ENCODE results near the gene HYPK.
"Not testable (repeated sequence)": the region's sequence is repeated elsewhere in the genome, so short reads cannot be mapped to it uniquely, and the experiment has no call there.

Gene HYPK

GRCh38 chr15:43796566-43796965, 3.8 kb upstream of the HYPK start:
- no peak for DNase-seq

- DNase-seq = no peak
These were observed 1.0 kb upstream of the HYPK start for GRCh38 chr15:43799209-43799944.

GRCh38 chr15:43799945-43800285, 484 bp upstream of the HYPK start, which contains the start of gene SERINC4:
SERINC4 (minus strand) TSS chr15:43800220; CDS start chr15:43799986, 234 bp downstream.
- DNase-seq = no peak

GRCh38 chr15:43802676-43803075, 2.3 kb downstream of the HYPK start:
- not testable (repeated sequence) for DNase-seq

GRCh38 chr15:43808435-43808950, 8.1 kb downstream of the HYPK start:
- no peak for DNase-seq

GRCh38 chr15:43808960-43809678, 8.7 kb downstream of the HYPK start:
- no peak for DNase-seq

GRCh38 chr15:43815064-43815463, 14.7 kb downstream of the HYPK start:
- not testable (repeated sequence) for DNase-seq

GRCh38 chr15:43821505-43821904, 21.1 kb downstream of the HYPK start:
- DNase-seq = no peak

- DNase-seq = peak; percentile 96
These were observed 24.2 kb downstream of the HYPK start, which contains the start of gene MFAP1 for GRCh38 chr15:43824302-43825246. MFAP1 (minus strand) TSS chr15:43824690; CDS start chr15:43824569, 121 bp downstream.

- not testable (repeated sequence) for DNase-seq
These were observed 24.9 kb downstream of the HYPK start for GRCh38 chr15:43825305-43825704.

- DNase-seq = no peak
These were observed 25.7 kb downstream of the HYPK start for GRCh38 chr15:43826029-43826507.

- DNase-seq = peak; percentile 92
These were observed 26.3 kb downstream of the HYPK start, which contains the start of gene WDR76 for GRCh38 chr15:43826508-43827341. WDR76 (plus strand) TSS chr15:43827002; CDS start chr15:43827033, 31 bp downstream.

- DNase-seq = peak; percentile 68
These were observed 27.8 kb downstream of the HYPK start for GRCh38 chr15:43828061-43828657.

- not testable (repeated sequence) for DNase-seq
These were observed 29.6 kb downstream of the HYPK start for GRCh38 chr15:43829951-43830540.

- DNase-seq = not testable (repeated sequence)
These were observed 30.4 kb downstream of the HYPK start for GRCh38 chr15:43830691-43831275.

- not testable (repeated sequence) for DNase-seq
These were observed 31.2 kb downstream of the HYPK start for GRCh38 chr15:43831519-43832052.

GRCh38 chr15:43832485-43832884, 32.1 kb downstream of the HYPK start:
- DNase-seq = not testable (repeated sequence)

GRCh38 chr15:43845421-43845820, 45.0 kb downstream of the HYPK start:
- DNase-seq = no peak

GRCh38 chr15:43851251-43851650, 50.9 kb downstream of the HYPK start:
- no peak for DNase-seq

GRCh38 chr15:43852607-43853006, 52.2 kb downstream of the HYPK start:
- DNase-seq = no peak

Data from activated CD4-positive, alpha-beta T cell treated with anti-CD3 and anti-CD28 coated beads, Interleukin-2, Interleukin-6, amounts not matched to agents 100 ng/mL and 50 ng/mL, durations not matched to agents 16 hours and 8 hours (primary cell).